WI38 (cell line): ENCODE data around the gene SCARB1.
"Not testable (repeated sequence)": the region's sequence is repeated elsewhere in the genome, so short reads cannot be mapped to it uniquely, and the experiment has no call there.

Source experiments
- H3K4me3 ChIP-seq: 2 replicates; pipeline ENCODE4 v1.5.1; 2011; ENCODE audit warnings: low read depth, mild to moderate bottlenecking, control low read depth, low read length
- CTCF ChIP-seq: IDR thresholded peaks from 2 replicates; pipeline ENCODE4 v1.5.1; 2012; ENCODE audit warnings: low read depth, mild to moderate bottlenecking, control low read depth, low read length

The SCARB1 gene

GRCh38 chr12:124902916-124903315 is 39.3 kb upstream of the SCARB1 start:
- H3K4me3 ChIP-seq = no peak overlapping the region
- no peak for TF ChIP-seq CTCF

GRCh38 chr12:124901003-124901402 is 37.3 kb upstream of the SCARB1 start:
- no peak overlapping the region for H3K4me3 ChIP-seq
- TF ChIP-seq CTCF = no peak

- H3K4me3 ChIP-seq = not testable (repeated sequence)
Measured at GRCh38 chr12:124900345-124900795, 36.7 kb upstream of the SCARB1 start.

GRCh38 chr12:124898923-124899294 is 35.2 kb upstream of the SCARB1 start:
- TF ChIP-seq CTCF = no peak
- no peak overlapping the region for H3K4me3 ChIP-seq

GRCh38 chr12:124898200-124898922 is 34.7 kb upstream of the SCARB1 start:
- TF ChIP-seq CTCF = peak; percentile 34
- H3K4me3 ChIP-seq = no peak overlapping the region

GRCh38 chr12:124896461-124896860 is 32.8 kb upstream of the SCARB1 start:
- no peak overlapping the region for H3K4me3 ChIP-seq
- no peak for TF ChIP-seq CTCF

- no peak overlapping the region for H3K4me3 ChIP-seq
- TF ChIP-seq CTCF = no peak
Measured at GRCh38 chr12:124893792-124894516, 30.3 kb upstream of the SCARB1 start.
